AG09319 (cell line): ENCODE data around the gene PGBD4.

Experiments
- DNase-seq: peaks from one replicate; pipeline ENCODE4 v3.0.0-alpha.2; 2010; ENCODE audit warnings: low read depth; ENCODE audit errors: extremely low read depth
- CTCF ChIP-seq: IDR thresholded peaks from 2 replicates; pipeline ENCODE4 v1.5.1; 2011; ENCODE audit warnings: low read depth, mild to moderate bottlenecking, inconsistent platforms, low read length, moderate library complexity

The PGBD4 gene

GRCh38 chr15:34155859-34156258 is 54.0 kb downstream of the PGBD4 start:
- TF ChIP-seq CTCF: no peak
- no peak for DNase-seq
